HEK293 (cell line): ENCODE measurements around the gene CDK4.

ENCODE experiments used
- CTCF ChIA-PET: fragments of 350-600 bp; formaldehyde crosslinking; extraction: SDS; loops from one replicate; lab custom pipeline; 2021; ENCODE audit warnings: antibody characterized with exemption; lab: Yijun Ruan, JAX
- POLR2A ChIA-PET: fragments of 300-600 bp; formaldehyde crosslinking; extraction: SDS; loops from one replicate; lab custom pipeline; 2020; ENCODE audit warnings: antibody characterized with exemption, inconsistent platforms; lab: Yijun Ruan, JAX
- H3K27ac ChIP-seq: fragments of 200-500 bp; sonication (Bioruptor generic); 2 replicates; pipeline ENCODE4 v1.5.1; 2014; ENCODE audit warnings: low read depth, low read length, control low read depth, inconsistent platforms; ENCODE audit errors: extremely low read depth
- H3K36me3 ChIP-seq, 2 experiments: fragments of 200-500 bp in 1 of 2; sonication (Bioruptor generic) in 1 of 2; 1 replicate in 1 of 2; 2 replicates in 1 of 2; pipeline ENCODE4 v1.5.1; 2014 to 2017; ENCODE audit warnings: inconsistent platforms in 2 of 2, low read length in 2 of 2; ENCODE audit not compliant: control insufficient read depth in 2 of 2, insufficient read depth in 1 of 2
- H3K4me1 ChIP-seq: fragments of 200-500 bp; sonication (Bioruptor generic); 2 replicates; pipeline ENCODE4 v1.5.1; 2014; ENCODE audit warnings: mild to moderate bottlenecking, low read length, inconsistent platforms; ENCODE audit not compliant: control insufficient read depth, insufficient read depth
- H3K4me3 ChIP-seq: 2 replicates; pipeline ENCODE4 v1.5.1; 2011; ENCODE audit warnings: low read depth, mild to moderate bottlenecking, control low read depth, low read length, moderate library complexity
- H3K9me3 ChIP-seq: fragments of 200-500 bp; sonication (Bioruptor generic); 2 replicates; pipeline ENCODE4 v1.5.1; 2014; ENCODE audit warnings: low read depth, low read length, inconsistent platforms; ENCODE audit not compliant: control insufficient read depth, insufficient read depth
- EGR2 ChIP-seq: fragments of 450-650 bp; formaldehyde crosslinking; IDR thresholded peaks from 2 replicates; pipeline ENCODE4 v1.5.1; 2016; ENCODE audit warnings: low read depth, missing biosample characterization, missing genetic modification characterization
- KLF1 ChIP-seq: fragments of 450-650 bp; formaldehyde crosslinking; IDR thresholded peaks from 2 replicates; pipeline ENCODE4 v1.5.1; 2016; ENCODE audit warnings: missing biosample characterization, missing genetic modification characterization
- SALL2 ChIP-seq: fragments of 450-650 bp; formaldehyde crosslinking; IDR thresholded peaks from 2 replicates; pipeline ENCODE4 v1.5.0; 2017; ENCODE audit warnings: missing biosample characterization, mild to moderate bottlenecking, missing genetic modification characterization, borderline replicate concordance
- SCRT2 ChIP-seq: fragments of 450-650 bp; formaldehyde crosslinking; IDR thresholded peaks from 2 replicates; pipeline ENCODE4 v1.5.1; 2016; ENCODE audit warnings: missing biosample characterization, missing genetic modification characterization
- TCF7L2 ChIP-seq: IDR thresholded peaks from 2 replicates; pipeline ENCODE4 v1.6.1; 2011; ENCODE audit warnings: low read depth, mild to moderate bottlenecking, inconsistent platforms, low read length, moderate library complexity, borderline replicate concordance
- TRIM28 ChIP-seq: IDR thresholded peaks from 2 replicates; pipeline ENCODE4 v1.6.1; 2011; ENCODE audit warnings: low read length, control low read depth, borderline replicate concordance
- ZBTB20 ChIP-seq: fragments of 450-650 bp; formaldehyde crosslinking; IDR thresholded peaks from 2 replicates; pipeline ENCODE4 v1.5.1; 2016; ENCODE audit warnings: missing biosample characterization, missing genetic modification characterization
- ZBTB8A ChIP-seq: fragments of 450-650 bp; formaldehyde crosslinking; IDR thresholded peaks from 2 replicates; pipeline ENCODE4 v1.5.1; 2016; ENCODE audit warnings: missing biosample characterization, missing genetic modification characterization
- ZFHX2 ChIP-seq: fragments of 450-650 bp; formaldehyde crosslinking; conservative IDR thresholded peaks from 2 replicates; pipeline ENCODE4 v1.5.1; 2016; ENCODE audit warnings: missing biosample characterization, missing genetic modification characterization
- ZNF138 ChIP-seq: fragments of 450-650 bp; formaldehyde crosslinking; IDR thresholded peaks from 2 replicates; pipeline ENCODE4 v1.5.1; 2016; ENCODE audit warnings: missing biosample characterization, missing genetic modification characterization, borderline replicate concordance
- ZNF155 ChIP-seq: fragments of 450-650 bp; formaldehyde crosslinking; IDR thresholded peaks from 2 replicates; pipeline ENCODE4 v1.5.1; 2016; ENCODE audit warnings: missing biosample characterization, missing genetic modification characterization
- ZNF2 ChIP-seq: fragments of 450-650 bp; formaldehyde crosslinking; IDR thresholded peaks from 2 replicates; pipeline ENCODE4 v1.5.1; 2016; ENCODE audit warnings: missing biosample characterization, missing genetic modification characterization
- ZNF221 ChIP-seq: fragments of 450-650 bp; formaldehyde crosslinking; IDR thresholded peaks from 2 replicates; pipeline ENCODE4 v1.5.1; 2017; ENCODE audit warnings: missing biosample characterization, missing genetic modification characterization, borderline replicate concordance
- ZNF266 ChIP-seq: fragments of 450-650 bp; formaldehyde crosslinking; IDR thresholded peaks from 2 replicates; pipeline ENCODE4 v1.5.1; 2016; ENCODE audit warnings: missing biosample characterization, missing genetic modification characterization, low read depth
- ZNF354C ChIP-seq: fragments of 450-650 bp; formaldehyde crosslinking; IDR thresholded peaks from 2 replicates; pipeline ENCODE4 v1.5.1; 2016; ENCODE audit warnings: missing biosample characterization, missing genetic modification characterization, low read depth, borderline replicate concordance
- ZNF391 ChIP-seq: fragments of 450-650 bp; formaldehyde crosslinking; IDR thresholded peaks from 2 replicates; pipeline ENCODE4 v1.5.1; 2016; ENCODE audit warnings: low read depth, missing biosample characterization, missing genetic modification characterization, borderline replicate concordance
- ZNF510 ChIP-seq: fragments of 450-650 bp; formaldehyde crosslinking; IDR thresholded peaks from 2 replicates; pipeline ENCODE4 v1.5.1; 2018; ENCODE audit warnings: mild to moderate bottlenecking, missing genetic modification characterization, missing biosample characterization; ENCODE audit not compliant: insufficient replicate concordance
- ZNF514 ChIP-seq: fragments of 450-650 bp; formaldehyde crosslinking; IDR thresholded peaks from 2 replicates; pipeline ENCODE4 v1.5.1; 2016; ENCODE audit warnings: missing biosample characterization, missing genetic modification characterization
- ZNF548 ChIP-seq: fragments of 450-650 bp; formaldehyde crosslinking; IDR thresholded peaks from 2 replicates; pipeline ENCODE4 v1.5.1; 2016; ENCODE audit warnings: missing biosample characterization, missing genetic modification characterization
- ZNF560 ChIP-seq: fragments of 450-650 bp; formaldehyde crosslinking; IDR thresholded peaks from 2 replicates; pipeline ENCODE4 v1.5.1; 2017; ENCODE audit warnings: missing biosample characterization, missing genetic modification characterization, borderline replicate concordance
- ZNF561 ChIP-seq: fragments of 450-650 bp; IDR thresholded peaks from 2 replicates; pipeline ENCODE4 v1.5.1; 2018; ENCODE audit warnings: missing biosample characterization, missing genetic modification characterization, borderline replicate concordance
- ZNF585B ChIP-seq: fragments of 450-650 bp; formaldehyde crosslinking; IDR thresholded peaks from 2 replicates; pipeline ENCODE4 v1.5.1; 2016; ENCODE audit warnings: missing biosample characterization, missing genetic modification characterization
- ZNF629 ChIP-seq: fragments of 450-650 bp; formaldehyde crosslinking; IDR thresholded peaks from 2 replicates; pipeline ENCODE4 v1.5.1; 2017; ENCODE audit warnings: missing biosample characterization, missing genetic modification characterization
- ZNF654 ChIP-seq: fragments of 450-650 bp; formaldehyde crosslinking; IDR thresholded peaks from 2 replicates; pipeline ENCODE4 v1.5.1; 2016; ENCODE audit warnings: low read depth, missing biosample characterization, missing genetic modification characterization
- ZNF660 ChIP-seq: fragments of 450-650 bp; IDR thresholded peaks from 2 replicates; pipeline ENCODE4 v1.5.1; 2018; ENCODE audit warnings: missing biosample characterization, mild to moderate bottlenecking, missing genetic modification characterization
- ZNF768 ChIP-seq: fragments of 450-650 bp; formaldehyde crosslinking; IDR thresholded peaks from 2 replicates; pipeline ENCODE4 v1.5.1; 2018; ENCODE audit warnings: missing biosample characterization, mild to moderate bottlenecking, missing genetic modification characterization
- ZNF785 ChIP-seq: fragments of 450-650 bp; formaldehyde crosslinking; IDR thresholded peaks from 2 replicates; pipeline ENCODE4 v1.5.1; 2016; ENCODE audit warnings: missing biosample characterization, missing genetic modification characterization
- ZSCAN30 ChIP-seq: fragments of 450-650 bp; IDR thresholded peaks from 2 replicates; pipeline ENCODE4 v1.5.1; 2018; ENCODE audit warnings: missing biosample characterization, mild to moderate bottlenecking, missing genetic modification characterization, moderate library complexity
- TF ChIP-seq, protein P1 (sequence below): fragments of 450-650 bp; formaldehyde crosslinking; IDR thresholded peaks from 2 replicates; pipeline ENCODE4 v1.5.1; 2016; ENCODE audit warnings: missing biosample characterization, missing genetic modification characterization
- TF ChIP-seq, protein P2 (sequence below): fragments of 450-650 bp; formaldehyde crosslinking; IDR thresholded peaks from 2 replicates; pipeline ENCODE4 v1.5.1; 2016; ENCODE audit warnings: missing biosample characterization, missing genetic modification characterization
- TF ChIP-seq, protein P3 (sequence below): fragments of 450-650 bp; formaldehyde crosslinking; IDR thresholded peaks from 2 replicates; pipeline ENCODE4 v1.5.0; 2017; ENCODE audit warnings: missing biosample characterization, missing genetic modification characterization, borderline replicate concordance

CDK4 gene

DNA sequence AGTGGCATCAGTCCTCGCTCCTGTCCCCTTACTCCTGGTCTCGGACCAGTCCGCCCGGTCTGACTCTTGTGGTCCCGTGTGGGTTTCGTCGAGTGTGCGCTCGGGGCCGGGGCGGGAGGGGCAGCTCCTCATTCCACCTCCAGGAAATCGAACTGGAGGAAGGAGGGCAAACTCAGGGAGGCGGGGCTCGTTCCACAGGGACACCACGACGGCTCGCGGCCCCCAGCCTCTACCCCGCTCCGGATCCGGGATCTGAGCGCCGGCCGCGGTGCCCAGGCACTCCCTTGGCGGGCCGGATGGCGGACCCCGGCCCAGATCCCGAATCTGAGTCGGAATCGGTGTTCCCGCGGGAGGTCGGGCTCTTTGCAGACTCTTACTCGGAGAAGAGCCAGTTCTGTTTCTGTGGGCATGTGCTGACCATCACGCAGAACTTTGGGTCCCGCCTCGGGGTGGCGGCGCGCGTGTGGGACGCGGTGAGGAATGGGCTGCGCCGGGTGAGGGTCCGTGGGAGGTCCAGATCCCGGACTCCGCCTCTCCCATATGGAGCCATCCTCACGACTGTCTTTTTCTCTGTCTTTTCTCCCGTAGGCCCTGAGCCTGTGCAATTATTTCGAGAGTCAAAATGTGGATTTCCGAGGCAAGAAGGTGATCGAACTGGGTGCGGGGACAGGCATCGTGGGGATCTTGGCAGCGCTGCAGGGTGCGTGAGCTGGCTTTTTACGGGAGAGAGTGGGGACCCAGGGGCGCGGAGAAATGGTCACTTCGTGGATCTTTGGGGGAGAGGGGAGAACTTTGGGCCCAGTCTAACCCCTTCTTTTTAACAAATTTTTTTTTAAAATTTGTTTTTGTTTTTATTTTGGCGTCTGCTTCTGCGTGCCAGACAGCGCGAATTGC is 20.6 kb upstream of the CDK4 start, which contains the start of gene EEF1AKMT3 (continued):
- no peak for TF ChIP-seq SCRT2
- TF ChIP-seq EGR2 (tag by site-specific recombination): 0 out of 2 replicates have a peak, but pooled peaks have one; percentile 19
- no peak for TF ChIP-seq ZNF510 (tag by site-specific recombination)
- TF ChIP-seq ZNF654: no peak
- TF ChIP-seq ZNF266 (tag by site-specific recombination): no peak
- no peak for TF ChIP-seq ZNF155
- peak; percentile 55 for TF ChIP-seq ZFHX2 (tag by site-specific recombination)
- TF ChIP-seq ZNF561 (tag by site-specific recombination): no peak
- no peak for TF ChIP-seq ZNF585B (tag by site-specific recombination)
- TF ChIP-seq ZNF785: no peak
- TF ChIP-seq, protein P1, sequence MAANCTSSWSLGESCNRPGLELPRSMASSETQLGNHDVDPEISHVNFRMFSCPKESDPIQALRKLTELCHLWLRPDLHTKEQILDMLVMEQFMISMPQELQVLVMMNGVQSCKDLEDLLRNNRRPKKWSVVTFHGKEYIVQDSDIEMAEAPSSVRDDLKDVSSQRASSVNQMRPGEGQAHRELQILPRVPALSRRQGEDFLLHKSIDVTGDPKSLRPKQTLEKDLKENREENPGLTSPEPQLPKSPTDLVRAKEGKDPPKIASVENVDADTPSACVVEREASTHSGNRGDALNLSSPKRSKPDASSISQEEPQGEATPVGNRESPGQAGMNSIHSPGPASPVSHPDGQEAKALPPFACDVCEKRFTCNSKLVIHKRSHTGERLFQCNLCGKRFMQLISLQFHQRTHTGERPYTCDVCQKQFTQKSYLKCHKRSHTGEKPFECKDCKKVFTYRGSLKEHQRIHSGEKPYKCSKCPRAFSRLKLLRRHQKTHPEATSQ (tag by site-specific recombination): no peak
- TF ChIP-seq, protein P2, sequence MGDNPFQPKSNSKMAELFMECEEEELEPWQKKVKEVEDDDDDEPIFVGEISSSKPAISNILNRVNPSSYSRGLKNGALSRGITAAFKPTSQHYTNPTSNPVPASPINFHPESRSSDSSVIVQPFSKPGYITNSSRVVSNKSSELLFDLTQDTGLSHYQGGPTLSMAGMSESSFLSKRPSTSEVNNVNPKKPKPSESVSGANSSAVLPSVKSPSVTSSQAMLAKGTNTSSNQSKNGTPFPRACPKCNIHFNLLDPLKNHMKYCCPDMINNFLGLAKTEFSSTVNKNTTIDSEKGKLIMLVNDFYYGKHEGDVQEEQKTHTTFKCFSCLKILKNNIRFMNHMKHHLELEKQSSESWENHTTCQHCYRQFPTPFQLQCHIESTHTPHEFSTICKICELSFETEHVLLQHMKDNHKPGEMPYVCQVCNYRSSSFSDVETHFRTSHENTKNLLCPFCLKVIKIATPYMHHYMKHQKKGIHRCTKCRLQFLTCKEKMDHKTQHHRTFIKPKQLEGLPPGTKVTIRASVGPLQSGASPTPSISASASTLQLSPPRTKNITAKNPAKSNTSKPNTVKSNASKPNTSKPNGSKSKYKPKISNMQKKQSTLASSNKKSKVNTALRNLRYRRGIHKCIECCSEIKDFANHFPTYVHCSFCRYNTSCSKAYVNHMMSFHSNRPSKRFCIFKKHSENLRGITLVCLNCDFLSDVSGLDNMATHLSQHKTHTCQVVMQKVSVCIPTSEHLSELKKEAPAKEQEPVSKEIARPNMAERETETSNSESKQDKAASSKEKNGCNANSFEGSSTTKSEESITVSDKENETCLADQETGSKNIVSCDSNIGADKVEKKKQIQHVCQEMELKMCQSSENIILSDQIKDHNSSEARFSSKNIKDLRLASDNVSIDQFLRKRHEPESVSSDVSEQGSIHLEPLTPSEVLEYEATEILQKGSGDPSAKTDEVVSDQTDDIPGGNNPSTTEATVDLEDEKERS: no peak
- no peak for TF ChIP-seq TRIM28
- TF ChIP-seq TCF7L2: no peak
- TF ChIP-seq ZNF354C: no peak
- no peak for TF ChIP-seq ZNF138 (tag by site-specific recombination)
- TF ChIP-seq, all 188 proteins: peak for 24

DNA sequence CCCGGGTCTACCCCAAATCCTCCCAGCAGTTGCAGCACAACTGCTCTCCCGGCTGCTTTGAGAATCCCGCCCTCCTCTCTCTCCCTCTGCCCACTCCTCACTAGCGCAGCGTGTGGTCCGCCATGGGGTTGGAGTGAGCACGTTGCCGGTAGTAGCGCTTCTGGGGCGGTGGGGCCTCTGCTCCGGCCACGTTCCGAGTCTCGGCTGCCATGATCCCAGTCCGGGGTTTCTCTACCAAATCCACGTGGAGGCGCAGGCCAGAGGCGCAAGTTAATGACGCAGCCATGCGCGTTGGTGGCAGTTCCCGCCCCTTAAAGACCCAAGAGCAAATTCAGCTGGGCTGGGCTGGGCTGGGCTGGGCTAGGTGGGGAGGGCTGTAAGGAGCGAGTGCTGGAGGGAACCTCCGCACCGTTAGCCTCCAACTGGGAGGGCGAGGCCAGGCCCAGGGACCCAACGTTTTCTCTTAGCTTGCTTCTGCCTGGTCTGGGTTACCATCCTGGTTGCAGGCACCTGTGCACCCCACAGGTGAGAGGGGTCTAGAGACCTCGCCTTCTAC is 19.8 kb upstream of the CDK4 start, which contains the start of gene METTL1:
TSS of gene METTL1 (minus strand) at position 233 of the 556 bp plus-strand sequence. CDS start at position 211, 22 bp downstream.
- H3K4me1 ChIP-seq: peaks cover 14% of the 10 kb centered on the region
- H3K4me3 ChIP-seq: peak within 1 kb of the TSS; percentile 93
- peaks cover 5 to 43% of the 10 kb centered on the region in 2 experiments; a peak in 2 of 3 replicates for H3K36me3 ChIP-seq
- H3K9me3 ChIP-seq: no peaks in the 10 kb centered on the region
- H3K27ac ChIP-seq: peak within 1 kb of the TSS; percentile 94
- POLR2A ChIA-PET: interaction anchor here (0.6 to 1.8 kb wide), 18 partner anchors 9 to 242 kb away, joined by 3 to 14 read pairs (median 4); partner anchors contain the start of genes ATP23, CDK4, CTDSP2 and MARCHF9
- CTCF ChIA-PET: interaction anchor here (0.7 to 1.4 kb wide), 4 partner anchors 11 to 36 kb away, joined by 3 to 6 read pairs (median 6); partner anchors contain the start of gene TSFM
- TF ChIP-seq ZNF391 (peak; percentile 75; the same call in 1 of the 2 replicates), ZNF768 (no peak), ZBTB8A (tag by site-specific recombination) (peak; percentile 90), ZNF560 (no peak), ZNF221 (no peak), ZNF514 (tag by site-specific recombination) (no peak), ZSCAN30 (tag by site-specific recombination) (peak; percentile 56), SALL2 (tag by site-specific recombination) (no peak), ZNF548 (tag by site-specific recombination) (no peak), ZNF660 (peak; percentile 90), ZBTB20 (tag by site-specific recombination) (peak; percentile 98), ZNF629 (tag by site-specific recombination) (peak; percentile 98), KLF1 (tag by site-specific recombination) (peak; percentile 58), ZNF2 (tag by site-specific recombination) (peak; percentile 97)
- TF ChIP-seq, protein P3, sequence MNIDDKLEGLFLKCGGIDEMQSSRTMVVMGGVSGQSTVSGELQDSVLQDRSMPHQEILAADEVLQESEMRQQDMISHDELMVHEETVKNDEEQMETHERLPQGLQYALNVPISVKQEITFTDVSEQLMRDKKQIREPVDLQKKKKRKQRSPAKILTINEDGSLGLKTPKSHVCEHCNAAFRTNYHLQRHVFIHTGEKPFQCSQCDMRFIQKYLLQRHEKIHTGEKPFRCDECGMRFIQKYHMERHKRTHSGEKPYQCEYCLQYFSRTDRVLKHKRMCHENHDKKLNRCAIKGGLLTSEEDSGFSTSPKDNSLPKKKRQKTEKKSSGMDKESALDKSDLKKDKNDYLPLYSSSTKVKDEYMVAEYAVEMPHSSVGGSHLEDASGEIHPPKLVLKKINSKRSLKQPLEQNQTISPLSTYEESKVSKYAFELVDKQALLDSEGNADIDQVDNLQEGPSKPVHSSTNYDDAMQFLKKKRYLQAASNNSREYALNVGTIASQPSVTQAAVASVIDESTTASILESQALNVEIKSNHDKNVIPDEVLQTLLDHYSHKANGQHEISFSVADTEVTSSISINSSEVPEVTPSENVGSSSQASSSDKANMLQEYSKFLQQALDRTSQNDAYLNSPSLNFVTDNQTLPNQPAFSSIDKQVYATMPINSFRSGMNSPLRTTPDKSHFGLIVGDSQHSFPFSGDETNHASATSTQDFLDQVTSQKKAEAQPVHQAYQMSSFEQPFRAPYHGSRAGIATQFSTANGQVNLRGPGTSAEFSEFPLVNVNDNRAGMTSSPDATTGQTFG: no peak
